ENCODE results near the gene DDX24.

The DDX24 gene

DNA sequence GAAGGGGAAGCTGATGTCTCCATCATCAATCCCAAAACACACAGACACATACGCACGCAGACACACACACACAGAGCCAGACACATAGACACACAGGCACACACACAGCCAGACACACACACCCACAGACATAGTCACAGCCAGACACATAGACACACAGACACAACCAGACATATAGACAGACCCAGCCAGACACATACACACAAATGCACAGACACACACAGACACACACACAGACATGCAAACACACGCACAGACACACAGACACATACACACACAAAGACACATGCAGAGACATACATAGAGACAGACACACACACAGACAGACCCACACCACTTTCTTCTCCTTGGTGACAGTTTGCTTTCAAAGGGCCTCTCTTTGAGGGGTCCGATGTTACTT lies 77.6 kb downstream of the DDX24 start:
- Mint-ChIP-seq H3K36me3 (no peaks in the 10 kb centered on the region), H3K4me3 (no peak overlapping the region), H3K27me3 (peaks cover 54 to 77% of the 10 kb centered on the region in 2 donors), H3K4me1 (peaks cover 13 to 15% of the 10 kb centered on the region in 2 donors), H3K27ac (no peak overlapping the region), H3K9me3 (no peaks in the 10 kb centered on the region)
- ATAC-seq (replicated peaks): no peak
- DNase-seq: no peak

- DNase-seq (no peak), ATAC-seq (replicated peaks) (peak; percentile 80 to 88)
- Mint-ChIP-seq H3K27me3 (peaks cover 58 to 80% of the 10 kb centered on the region in 2 donors), H3K27ac (peak overlapping the region; percentile 38), H3K4me1 (peaks cover 13 to 22% of the 10 kb centered on the region in 2 donors), H3K9me3 (no peaks in the 10 kb centered on the region), H3K36me3 (no peaks in the 10 kb centered on the region), H3K4me3 (no peak overlapping the region)
These were observed 79.3 kb downstream of the DDX24 start for GRCh38 chr14:94001501-94002396.

GRCh38 chr14:94001016-94001415 lies 80.0 kb downstream of the DDX24 start:
- no peaks in the 10 kb centered on the region for H3K36me3 Mint-ChIP-seq
- H3K27me3 Mint-ChIP-seq: peaks cover 66 to 86% of the 10 kb centered on the region in 2 donors
- ATAC-seq (replicated peaks): no peak
- no peak overlapping the region for H3K4me3 Mint-ChIP-seq
- no peaks in the 10 kb centered on the region for H3K9me3 Mint-ChIP-seq
- H3K27ac Mint-ChIP-seq: no peak overlapping the region
- DNase-seq: no peak
- H3K4me1 Mint-ChIP-seq: peaks cover 13 to 25% of the 10 kb centered on the region in 2 donors

DNA sequence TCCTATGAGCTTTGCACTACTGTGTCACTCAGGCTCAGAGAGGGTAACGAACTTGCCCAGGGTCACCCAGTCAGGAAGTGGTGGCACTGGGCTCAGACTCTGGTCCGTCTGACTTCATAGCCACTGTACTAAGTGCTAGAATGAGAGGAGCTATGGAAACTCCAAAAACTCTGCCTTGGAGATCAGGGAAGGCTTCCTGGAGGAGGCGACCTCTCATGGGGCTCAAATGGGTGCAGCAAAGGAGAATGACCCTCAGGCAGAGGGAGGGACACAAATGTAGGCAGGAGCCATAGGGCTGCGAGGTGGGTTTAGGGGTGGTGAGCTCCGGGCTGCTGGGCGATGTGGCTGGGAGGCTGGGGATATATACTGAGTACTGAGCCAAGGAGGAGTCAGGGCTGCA lies 80.7 kb downstream of the DDX24 start:
- no peak overlapping the region for H3K4me3 Mint-ChIP-seq
- peaks cover 67 to 85% of the 10 kb centered on the region in 2 donors for H3K27me3 Mint-ChIP-seq
- H3K4me1 Mint-ChIP-seq: peaks cover 13 to 25% of the 10 kb centered on the region in 2 donors
- no peak overlapping the region for H3K27ac Mint-ChIP-seq
- DNase-seq (no peak), ATAC-seq (replicated peaks) (no peak)
- no peaks in the 10 kb centered on the region for H3K9me3 Mint-ChIP-seq
- no peaks in the 10 kb centered on the region for H3K36me3 Mint-ChIP-seq

- peaks cover 60 to 78% of the 10 kb centered on the region in 2 donors for H3K27me3 Mint-ChIP-seq
- DNase-seq (no peak), ATAC-seq (replicated peaks) (no peak)
- H3K9me3 Mint-ChIP-seq: no peaks in the 10 kb centered on the region
- no peaks in the 10 kb centered on the region for H3K36me3 Mint-ChIP-seq
- H3K27ac Mint-ChIP-seq: no peak overlapping the region
- H3K4me1 Mint-ChIP-seq: peaks cover 10 to 25% of the 10 kb centered on the region in 2 donors
- no peak overlapping the region for H3K4me3 Mint-ChIP-seq
These were observed 81.4 kb downstream of the DDX24 start for GRCh38 chr14:93999573-93999972.

GRCh38 chr14:93998871-93999403 lies 82.1 kb downstream of the DDX24 start:
- Mint-ChIP-seq H3K4me1 (peaks cover 10 to 25% of the 10 kb centered on the region in 2 donors), H3K27me3 (peaks cover 54 to 73% of the 10 kb centered on the region in 2 donors), H3K36me3 (no peaks in the 10 kb centered on the region), H3K27ac (no peak overlapping the region), H3K4me3 (no peak overlapping the region), H3K9me3 (no peaks in the 10 kb centered on the region)
- DNase-seq (no peak), ATAC-seq (replicated peaks) (no peak)

Measured in stimulated activated naive B cell treated with anti-CD40 and anti-IgM and Interleukin-4, amounts not matched to agents 10 μg/mL and 1 μg/mL and 100 μg/mL, for 72 hours (primary cell).